Measurements from ENCODE around the gene DCAF15.
A peak's percentile ranks its signal among the peaks of the same experiment; 100 is the strongest.

Gene DCAF15

GRCh38 chr19:13995017-13995728, 42.9 kb downstream of the DCAF15 start:
- DNase-seq (ENCODE audit: low read depth in 3 of 3), result no peak

- DNase-seq (ENCODE audit: low read depth in 3 of 3), result no peak
Measured at GRCh38 chr19:13995878-13996765, 43.8 kb downstream of the DCAF15 start.

- no peak for DNase-seq (ENCODE audit: low read depth in 3 of 3)
Measured at GRCh38 chr19:13996928-13997630, 44.8 kb downstream of the DCAF15 start.

- no peak for DNase-seq (ENCODE audit: low read depth in 3 of 3)
Measured at GRCh38 chr19:13997631-13997962, 45.3 kb downstream of the DCAF15 start.

GRCh38 chr19:13998426-13998825, 46.1 kb downstream of the DCAF15 start:
- DNase-seq (ENCODE audit: low read depth in 3 of 3), result no peak

GRCh38 chr19:13999085-13999484, 46.8 kb downstream of the DCAF15 start:
- DNase-seq (ENCODE audit: low read depth in 3 of 3), result no peak

GRCh38 chr19:14000691-14001375, 48.5 kb downstream of the DCAF15 start:
- no peak for DNase-seq (ENCODE audit: low read depth in 3 of 3)

- no peak for DNase-seq (ENCODE audit: low read depth in 3 of 3)
Measured at GRCh38 chr19:14002571-14003250, 50.4 kb downstream of the DCAF15 start.

- no peak for DNase-seq (ENCODE audit: low read depth in 3 of 3)
Measured at GRCh38 chr19:14003251-14004055, 51.1 kb downstream of the DCAF15 start.

GRCh38 chr19:14004619-14005348, 52.5 kb downstream of the DCAF15 start:
- no peak for DNase-seq (ENCODE audit: low read depth in 3 of 3)

GRCh38 chr19:14005349-14006084, 53.2 kb downstream of the DCAF15 start:
- peak; percentile 82 to 90 (median 90) for DNase-seq (ENCODE audit: low read depth in 3 of 3)

- DNase-seq (ENCODE audit: low read depth in 3 of 3), result peak; percentile 99 to 100 (median 100)
Measured at GRCh38 chr19:14006085-14006765, 53.9 kb downstream of the DCAF15 start, which contains the start of gene RFX1. RFX1 (minus strand) TSS chr19:14006320; CDS start chr19:13993843, 12,477 bp downstream.

- DNase-seq (ENCODE audit: low read depth in 3 of 3), result peak in 1 of 3 experiments; percentile 73
Measured at GRCh38 chr19:14006766-14007562, 54.7 kb downstream of the DCAF15 start.

All from stimulated activated CD4-positive, alpha-beta T cell treated with anti-CD3 and anti-CD28 coated beads, TNF-alpha, amount 100 ng/mL, for 4 hours (primary cell).